OCI-LY7 (cell line): ENCODE results near the gene TMBIM1. TPM values are rescaled to one million over a fixed set of nuclear protein-coding genes. Genes with fewer than 3 reads are reported as not detected.

ENCODE experiments used
- BruUV-seq: library from RNA; stranded (reverse); fragments of 400-500 nt; replicated peaks from 2 replicates; lab custom pipeline; 2021; lab: Mats Ljungman, UMichigan
- CTCF ChIA-PET: fragments of 300-600 bp; sonication (Branson Sonifier 250); formaldehyde crosslinking; loops from one replicate; lab custom pipeline; 2022; ENCODE audit warnings: antibody characterized with exemption; ENCODE audit not compliant: unreplicated experiment; lab: Charles Lee
- POLR2A ChIA-PET: fragments of 300-600 bp; sonication (Branson Sonifier 250); formaldehyde crosslinking; loops from one replicate; lab custom pipeline; 2022; ENCODE audit warnings: antibody characterized with exemption; lab: Charles Lee
- DNase-seq: peaks from one replicate; pipeline ENCODE4 v3.0.0-alpha.2; 2015; ENCODE audit warnings: low spot score
- H2AFZ ChIP-seq: fragments of 200-600 bp; sonication (generic), shearing (Covaris generic); 2 replicates; pipeline ENCODE4 v1.6.1; 2014; ENCODE audit warnings: mild to moderate bottlenecking, antibody characterized with exemption, low read length, moderate library complexity
- H3K27ac ChIP-seq: fragments of 200-600 bp; sonication (generic); 2 replicates; pipeline ENCODE4 v1.5.1; 2014; ENCODE audit warnings: mixed run types, low read depth, mild to moderate bottlenecking, moderate library complexity, low read length, inconsistent platforms; ENCODE audit not compliant: poor library complexity, severe bottlenecking
- H3K36me3 ChIP-seq: fragments of 200-600 bp; sonication (generic); 2 replicates; pipeline ENCODE4 v1.6.1; 2014; ENCODE audit warnings: mild to moderate bottlenecking, antibody characterized with exemption, low read length, moderate library complexity, mixed read lengths; ENCODE audit not compliant: insufficient read depth
- H3K4me1 ChIP-seq: fragments of 200-600 bp; sonication (generic); 2 replicates; pipeline ENCODE4 v1.5.1; 2014; ENCODE audit warnings: mild to moderate bottlenecking, low read length; ENCODE audit not compliant: insufficient read depth, poor library complexity, severe bottlenecking
- H3K4me2 ChIP-seq: fragments of 200-600 bp; sonication (generic); 2 replicates; pipeline ENCODE4 v1.6.1; 2014; ENCODE audit warnings: mild to moderate bottlenecking, low read length
- H3K4me3 ChIP-seq: fragments of 200-600 bp; sonication (generic); 2 replicates; pipeline ENCODE4 v1.5.1; 2014; ENCODE audit warnings: mild to moderate bottlenecking, low read depth, low read length; ENCODE audit not compliant: poor library complexity, severe bottlenecking
- H3K79me2 ChIP-seq: fragments of 200-600 bp; sonication (generic); 2 replicates; pipeline ENCODE4 v1.6.1; 2016; ENCODE audit warnings: low read depth, mild to moderate bottlenecking, low read length, moderate library complexity, mixed read lengths; ENCODE audit not compliant: insufficient read depth
- H3K9me2 ChIP-seq: fragments of 200-600 bp; sonication (generic); 2 replicates; pipeline ENCODE4 v1.6.1; 2016; ENCODE audit warnings: mild to moderate bottlenecking, low read length, mixed read lengths; ENCODE audit not compliant: insufficient read depth
- H3K9me3 ChIP-seq: fragments of 200-600 bp; sonication (generic); 2 replicates; pipeline ENCODE4 v1.6.1; 2014; ENCODE audit warnings: mild to moderate bottlenecking, mixed run types, low read length, mixed read lengths
- H4K20me1 ChIP-seq: fragments of 200-600 bp; sonication (generic); 2 replicates; pipeline ENCODE4 v1.6.1; 2014; ENCODE audit warnings: mild to moderate bottlenecking, antibody characterized with exemption, low read length, moderate library complexity, mixed read lengths; ENCODE audit not compliant: insufficient read depth
- EZH2phosphoT487 ChIP-seq: fragments of 200-600 bp; sonication (generic); IDR thresholded peaks from 2 replicates; pipeline ENCODE4 v1.6.1; 2018; ENCODE audit warnings: low read depth, borderline replicate concordance, mild to moderate bottlenecking, mixed run types, antibody characterized with exemption, low read length, moderate library complexity, mixed read lengths
- intact Hi-C: fragments of 100-400 bp; cut with micrococcal nuclease; formaldehyde crosslinking; loops from one replicate; pipeline ENCODE4 v1.10.0; 2022; ENCODE audit not compliant: unreplicated experiment
- total RNA-seq, 2 experiments: library from RNA; depleted of rRNA in 1 of 2; stranded (reverse); fragments of >200 nt in 1 of 2; shearing (Covaris generic) in 1 of 2; gene quantifications; 2 replicates each; pipeline ENCODE4 v1.2.3, GENCODE V29; 2014 to 2022
- TF ChIP-seq, protein P1 (sequence below): fragments of 200-600 bp; sonication (generic); conservative IDR thresholded peaks from 2 replicates; pipeline ENCODE4 v1.5.1; 2014; ENCODE audit warnings: mild to moderate bottlenecking, antibody characterized with exemption, low read length, moderate library complexity, mixed read lengths

Gene TMBIM1
- total RNA-seq, 2 experiments from 2014 or later, result 27.6 to 30.3 TPM

DNA sequence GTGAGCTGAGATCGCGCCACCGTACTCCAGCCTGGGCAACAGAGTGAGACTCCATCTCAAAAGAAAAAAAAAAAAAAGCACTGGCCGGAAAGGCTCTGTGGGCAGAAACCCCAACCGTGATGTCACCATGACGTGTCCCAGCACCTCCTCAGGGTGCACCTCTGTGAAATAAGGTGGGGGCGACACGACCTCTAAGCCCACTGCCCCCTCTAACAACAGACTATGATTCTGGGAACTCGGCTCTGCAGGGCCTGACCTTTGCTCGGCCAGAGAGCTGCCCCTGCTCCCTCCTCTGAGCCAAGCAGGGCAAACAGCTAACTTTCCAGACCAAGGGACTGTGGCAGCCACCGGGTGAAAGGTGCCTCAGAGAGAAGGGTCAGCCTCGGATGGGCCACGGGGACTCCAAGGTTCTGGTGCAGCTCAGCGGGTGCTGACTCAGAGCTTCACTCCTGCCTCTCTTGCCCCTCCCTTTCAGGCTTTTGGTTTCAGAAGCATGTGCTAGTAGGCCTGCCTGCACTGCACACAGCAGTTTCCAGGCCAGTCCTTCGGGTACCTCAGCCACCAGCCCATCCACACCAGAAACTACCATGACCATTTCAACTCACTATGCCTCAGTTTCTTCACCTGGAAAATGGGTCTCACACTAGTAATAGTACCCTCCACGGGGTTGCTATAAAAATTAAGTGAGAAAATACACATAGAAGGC is 8.0 kb downstream of the TMBIM1 start:
- ChIA-PET CTCF (interaction anchor here (0.6 to 0.8 kb wide), 2 partner anchors 9 to 12 kb away, joined by 3 read pairs; no protein-coding TSS in a partner anchor), POLR2A (interaction anchor here (0.7 kb wide), 1 partner anchor 73 kb away, joined by 3 read pairs; no protein-coding TSS in a partner anchor)
- Histone ChIP-seq H2AFZ (no peak overlapping the region), H3K4me2 (no peak overlapping the region), H3K36me3 (peaks cover 37% of the 10 kb centered on the region), H3K27ac (no peak overlapping the region), H3K4me3 (no peak overlapping the region), H3K79me2 (peaks cover 43% of the 10 kb centered on the region; the same call in 1 of the 2 replicates), H3K9me2 (no peaks in the 10 kb centered on the region), H4K20me1 (no peaks in the 10 kb centered on the region), H3K4me1 (peaks cover 41% of the 10 kb centered on the region), H3K9me3 (no peaks in the 10 kb centered on the region)
- no peak for DNase-seq
- TF ChIP-seq, protein P1, sequence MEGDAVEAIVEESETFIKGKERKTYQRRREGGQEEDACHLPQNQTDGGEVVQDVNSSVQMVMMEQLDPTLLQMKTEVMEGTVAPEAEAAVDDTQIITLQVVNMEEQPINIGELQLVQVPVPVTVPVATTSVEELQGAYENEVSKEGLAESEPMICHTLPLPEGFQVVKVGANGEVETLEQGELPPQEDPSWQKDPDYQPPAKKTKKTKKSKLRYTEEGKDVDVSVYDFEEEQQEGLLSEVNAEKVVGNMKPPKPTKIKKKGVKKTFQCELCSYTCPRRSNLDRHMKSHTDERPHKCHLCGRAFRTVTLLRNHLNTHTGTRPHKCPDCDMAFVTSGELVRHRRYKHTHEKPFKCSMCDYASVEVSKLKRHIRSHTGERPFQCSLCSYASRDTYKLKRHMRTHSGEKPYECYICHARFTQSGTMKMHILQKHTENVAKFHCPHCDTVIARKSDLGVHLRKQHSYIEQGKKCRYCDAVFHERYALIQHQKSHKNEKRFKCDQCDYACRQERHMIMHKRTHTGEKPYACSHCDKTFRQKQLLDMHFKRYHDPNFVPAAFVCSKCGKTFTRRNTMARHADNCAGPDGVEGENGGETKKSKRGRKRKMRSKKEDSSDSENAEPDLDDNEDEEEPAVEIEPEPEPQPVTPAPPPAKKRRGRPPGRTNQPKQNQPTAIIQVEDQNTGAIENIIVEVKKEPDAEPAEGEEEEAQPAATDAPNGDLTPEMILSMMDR, result no peak
- no peak for TF ChIP-seq EZH2phosphoT487
- no TSS peak for BruUV-seq
- intact Hi-C loops, result no loop called here

DNA sequence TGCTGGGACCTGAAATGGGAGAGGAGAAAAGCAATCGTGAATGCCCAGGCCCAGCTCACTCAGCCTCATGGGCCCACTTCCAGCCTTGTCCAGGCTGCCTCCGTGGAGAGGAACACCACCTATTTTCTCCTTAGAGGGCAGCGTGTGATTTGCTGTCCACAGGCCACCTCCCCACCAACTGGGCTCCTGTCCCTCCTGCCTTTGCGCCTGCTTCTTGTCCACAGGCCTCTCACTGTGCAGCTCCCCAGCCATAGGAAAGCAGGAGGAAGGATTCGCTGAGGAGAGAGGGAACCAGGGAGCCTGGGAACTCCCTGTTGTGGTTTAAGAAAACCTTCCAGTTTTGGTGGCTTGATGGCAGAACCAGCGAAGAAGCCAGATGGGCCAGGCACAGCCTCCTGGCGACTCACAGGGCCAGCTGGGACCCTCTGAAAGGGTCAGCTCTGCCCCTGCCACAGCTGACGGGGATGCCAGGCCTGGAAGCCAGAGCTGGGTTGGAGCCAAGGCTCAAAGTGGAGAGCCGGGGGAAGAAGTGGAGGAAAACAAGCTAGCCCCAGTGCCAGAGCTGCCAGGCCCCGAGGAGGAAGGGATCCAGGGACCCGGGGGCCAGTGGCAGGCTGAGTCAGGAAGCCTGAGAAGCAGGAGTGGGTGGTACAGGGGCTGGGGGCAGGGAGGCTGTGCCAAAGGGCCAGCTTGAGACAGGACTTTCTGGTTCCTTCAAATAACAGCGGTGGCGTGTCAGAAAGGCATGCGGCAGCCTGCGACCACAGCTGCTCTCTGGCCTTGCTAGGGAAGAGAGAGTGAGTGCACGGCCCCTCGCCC is 9.9 kb downstream of the TMBIM1 start:
- H3K27ac ChIP-seq, result no peak overlapping the region
- DNase-seq, result no peak
- no peaks in the 10 kb centered on the region for H3K9me3 ChIP-seq
- no peak overlapping the region for H2AFZ ChIP-seq
- no peaks in the 10 kb centered on the region for H3K9me2 ChIP-seq
- peaks cover 27% of the 10 kb centered on the region; the same call in 1 of the 2 replicates for H3K79me2 ChIP-seq
- no peak overlapping the region for H3K4me2 ChIP-seq
- ChIA-PET CTCF (interaction anchor here (0.6 to 1.0 kb wide), 2 partner anchors 9 to 80 kb away, joined by 3 read pairs; no protein-coding TSS in a partner anchor), POLR2A (interaction anchor here (1.4 kb wide), 1 partner anchor 10 kb away, joined by 6 read pairs; no protein-coding TSS in a partner anchor)
- TF ChIP-seq EZH2phosphoT487, result no peak
- TF ChIP-seq, protein P1, result no peak
- peaks cover 26% of the 10 kb centered on the region for H3K4me1 ChIP-seq
- peaks cover 54% of the 10 kb centered on the region for H3K36me3 ChIP-seq
- BruUV-seq, result no TSS peak
- intact Hi-C loops, result no loop called here
- H3K4me3 ChIP-seq, result no peak overlapping the region
- no peaks in the 10 kb centered on the region for H4K20me1 ChIP-seq
